Neural crest cell (in vitro differentiated cells): Measurements from ENCODE around the gene RAD23A. TPM values are rescaled to one million over a fixed set of nuclear protein-coding genes. Genes with fewer than 3 reads are reported as not detected.
A peak's percentile ranks its signal among the peaks of the same experiment; 100 is the strongest.

Experiments used
- DNase-seq: peaks from one replicate; pipeline ENCODE4 v3.0.0; 2021; ENCODE audit warnings: low read depth, mixed read lengths, low spot score
- H3K27ac Mint-ChIP-seq: one replicate; pipeline ENCODE4 v1.8.0; 2021; ENCODE audit warnings: mild to moderate bottlenecking, mixed read lengths; ENCODE audit not compliant: unreplicated experiment
- H3K27me3 Mint-ChIP-seq: 2 replicates; pipeline ENCODE4 v1.8.0; 2021; ENCODE audit warnings: low read depth, mild to moderate bottlenecking, mixed read lengths
- H3K36me3 Mint-ChIP-seq: 2 replicates; pipeline ENCODE4 v1.8.0; 2021; ENCODE audit warnings: low read depth, mild to moderate bottlenecking, mixed read lengths
- H3K4me1 Mint-ChIP-seq: 2 replicates; pipeline ENCODE4 v1.8.0; 2021; ENCODE audit warnings: mixed read lengths
- H3K4me3 Mint-ChIP-seq: one replicate; pipeline ENCODE4 v1.8.0; 2021; ENCODE audit warnings: mild to moderate bottlenecking, mixed read lengths
- H3K9me3 Mint-ChIP-seq: 2 replicates; pipeline ENCODE4 v1.8.0; 2021; ENCODE audit warnings: mixed read lengths
- total RNA-seq: library from RNA; stranded (reverse); gene quantifications from 2 replicates; pipeline ENCODE4 v1.2.1, GENCODE V29; 2021
- TF ChIP-seq, protein P1 (sequence below): fragments of 200-600 bp; sonication (generic); conservative IDR thresholded peaks from 2 replicates; pipeline ENCODE4 v1.5.0; 2021; ENCODE audit warnings: antibody characterized with exemption, mild to moderate bottlenecking

RAD23A gene
- total RNA-seq, 1 donor from 2014 or later: 82.8 TPM

DNA sequence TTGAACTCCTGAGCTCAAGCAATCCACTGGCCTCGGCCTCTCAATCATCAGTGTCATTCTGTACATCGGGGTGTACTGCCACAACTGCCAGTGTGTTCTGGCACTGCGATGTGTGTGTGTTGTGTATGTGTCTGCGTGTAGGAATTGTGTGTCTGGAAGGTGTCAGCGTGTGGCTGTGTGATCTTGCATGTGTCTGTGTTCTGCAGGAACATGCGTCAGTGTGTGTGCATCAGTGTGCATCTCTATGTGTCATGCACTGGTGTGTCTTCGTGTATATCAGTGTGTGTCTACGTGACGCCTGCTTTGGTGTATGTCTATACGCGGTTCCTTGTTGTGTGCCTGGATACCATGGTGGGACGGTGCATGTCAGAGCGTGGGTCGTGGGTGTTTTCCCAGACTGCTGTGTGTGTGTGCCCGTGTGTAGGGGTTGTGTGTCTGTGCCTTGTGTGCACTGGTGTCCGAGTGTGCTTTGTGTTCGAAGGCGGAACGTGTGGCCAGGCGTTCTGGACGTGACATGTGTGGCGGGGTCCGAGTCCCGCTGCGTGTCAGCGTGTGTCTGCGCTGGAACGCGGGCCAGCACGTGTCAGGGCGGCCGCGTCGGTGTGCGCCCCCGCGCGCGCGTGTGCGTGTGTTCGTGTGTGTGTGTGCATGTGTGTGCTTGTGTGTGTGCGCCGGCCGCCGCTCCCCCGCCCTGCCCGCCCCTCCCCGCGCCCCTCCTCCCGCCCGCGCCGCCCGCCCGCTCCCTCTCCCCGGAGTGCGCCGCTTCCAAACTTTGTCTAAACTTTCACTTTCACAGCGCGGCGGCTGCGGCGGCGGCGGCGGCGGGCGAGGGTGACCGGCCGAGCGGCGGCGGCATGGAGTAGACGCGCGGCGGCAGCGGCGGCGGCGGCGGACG is 49.3 kb downstream of the RAD23A start, which contains the start of gene NFIX:
Gene NFIX, plus strand, starts transcription at position 775 of the 895 bp plus-strand sequence. CDS start 363 bp downstream, outside the sequence.
- peaks cover 87% of the 10 kb centered on the region for H3K27me3 Mint-ChIP-seq
- H3K27ac Mint-ChIP-seq: peak within 1 kb of the TSS; percentile 4
- H3K4me3 Mint-ChIP-seq: peak within 1 kb of the TSS; percentile 80
- H3K9me3 Mint-ChIP-seq: no peaks in the 10 kb centered on the region
- H3K4me1 Mint-ChIP-seq: peaks cover 8% of the 10 kb centered on the region
- TF ChIP-seq, protein P1, sequence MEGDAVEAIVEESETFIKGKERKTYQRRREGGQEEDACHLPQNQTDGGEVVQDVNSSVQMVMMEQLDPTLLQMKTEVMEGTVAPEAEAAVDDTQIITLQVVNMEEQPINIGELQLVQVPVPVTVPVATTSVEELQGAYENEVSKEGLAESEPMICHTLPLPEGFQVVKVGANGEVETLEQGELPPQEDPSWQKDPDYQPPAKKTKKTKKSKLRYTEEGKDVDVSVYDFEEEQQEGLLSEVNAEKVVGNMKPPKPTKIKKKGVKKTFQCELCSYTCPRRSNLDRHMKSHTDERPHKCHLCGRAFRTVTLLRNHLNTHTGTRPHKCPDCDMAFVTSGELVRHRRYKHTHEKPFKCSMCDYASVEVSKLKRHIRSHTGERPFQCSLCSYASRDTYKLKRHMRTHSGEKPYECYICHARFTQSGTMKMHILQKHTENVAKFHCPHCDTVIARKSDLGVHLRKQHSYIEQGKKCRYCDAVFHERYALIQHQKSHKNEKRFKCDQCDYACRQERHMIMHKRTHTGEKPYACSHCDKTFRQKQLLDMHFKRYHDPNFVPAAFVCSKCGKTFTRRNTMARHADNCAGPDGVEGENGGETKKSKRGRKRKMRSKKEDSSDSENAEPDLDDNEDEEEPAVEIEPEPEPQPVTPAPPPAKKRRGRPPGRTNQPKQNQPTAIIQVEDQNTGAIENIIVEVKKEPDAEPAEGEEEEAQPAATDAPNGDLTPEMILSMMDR: no peak
- DNase-seq: no peak
- H3K36me3 Mint-ChIP-seq: peaks cover 7% of the 10 kb centered on the region

DNA sequence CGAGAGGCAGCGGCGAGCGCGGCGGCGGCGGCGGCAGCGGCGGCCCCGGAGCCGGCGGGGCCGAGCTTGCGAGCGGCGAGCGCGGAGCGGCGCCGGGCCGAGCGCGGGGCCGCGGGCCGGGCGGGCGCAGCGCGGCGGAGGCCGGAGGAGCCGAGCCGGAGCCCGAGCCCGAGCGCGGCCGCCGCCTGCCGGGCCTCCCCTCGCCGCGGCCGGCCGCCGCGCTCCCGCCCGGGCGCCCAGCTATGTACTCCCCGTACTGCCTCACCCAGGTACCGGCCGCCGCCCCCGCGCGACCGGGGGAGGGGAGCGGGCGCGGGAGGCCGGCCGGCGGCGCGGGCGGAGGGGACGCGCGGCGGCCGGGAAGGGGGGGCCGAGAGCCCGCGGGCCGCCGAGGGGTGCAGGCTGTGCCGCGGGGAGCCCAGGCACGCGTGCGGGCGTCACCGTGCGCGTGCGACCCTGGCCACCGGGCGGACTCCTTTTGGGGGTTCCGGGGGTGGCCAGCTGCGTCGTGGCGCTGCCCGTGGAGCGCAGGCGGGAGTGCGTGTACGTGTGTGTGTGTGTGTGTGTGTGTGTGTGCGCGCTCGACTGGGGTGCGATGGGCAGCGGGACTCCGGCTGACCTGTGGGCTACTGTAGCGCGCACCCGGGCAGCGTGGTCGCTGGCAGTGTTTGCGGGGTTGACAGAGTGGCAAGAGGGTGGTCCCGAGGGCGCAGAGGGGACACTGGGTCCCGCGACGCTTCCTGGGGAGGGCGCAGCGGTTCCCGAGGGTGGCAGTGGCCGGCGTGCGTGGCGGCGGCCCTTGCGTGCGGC is 50.1 kb downstream of the RAD23A start:
- TF ChIP-seq, protein P1: no peak
- peaks cover 7% of the 10 kb centered on the region for H3K36me3 Mint-ChIP-seq
- peak overlapping the region; percentile 41 for H3K4me3 Mint-ChIP-seq
- no peak for DNase-seq
- peaks cover 92% of the 10 kb centered on the region for H3K27me3 Mint-ChIP-seq
- H3K27ac Mint-ChIP-seq: no peak overlapping the region
- no peaks in the 10 kb centered on the region for H3K9me3 Mint-ChIP-seq
- H3K4me1 Mint-ChIP-seq: peaks cover 8% of the 10 kb centered on the region

DNA sequence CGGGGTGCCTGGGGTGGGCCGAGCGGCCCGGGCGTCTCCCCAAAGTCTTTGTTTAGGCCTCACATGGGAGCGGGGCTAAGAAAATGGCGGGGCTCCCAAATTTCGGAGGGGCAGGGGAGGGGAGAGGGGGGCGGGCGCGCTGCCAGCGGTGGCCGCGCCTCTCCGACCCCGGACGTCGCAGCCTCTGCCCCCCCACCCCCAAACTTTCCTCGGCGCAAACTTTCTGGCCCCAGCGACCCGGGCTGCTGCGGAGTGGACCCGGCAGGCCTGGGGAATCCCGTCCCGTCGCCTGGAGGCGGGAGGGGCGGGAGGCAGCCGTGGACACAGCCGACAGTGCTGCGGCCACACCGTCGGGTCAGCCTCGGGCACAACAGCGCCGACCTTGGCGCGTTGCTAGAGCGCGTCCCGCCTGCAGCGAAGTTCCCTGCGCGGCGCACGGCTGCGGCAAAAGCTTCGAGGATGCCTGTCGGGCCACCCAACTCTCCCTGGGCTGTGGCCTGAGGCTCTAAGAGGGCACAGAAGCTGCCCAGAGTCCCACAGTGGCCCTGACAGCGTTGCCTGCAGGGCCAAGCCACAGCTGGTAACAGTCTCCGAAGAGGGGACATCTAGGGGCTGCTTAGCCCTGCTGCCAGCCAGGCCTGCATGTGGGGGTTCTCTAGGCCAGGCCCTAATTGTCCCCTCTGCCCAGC is 50.9 kb downstream of the RAD23A start:
- Mint-ChIP-seq H3K27ac (no peak overlapping the region), H3K4me1 (peaks cover 8% of the 10 kb centered on the region), H3K27me3 (peaks cover 92% of the 10 kb centered on the region), H3K4me3 (no peak overlapping the region), H3K9me3 (no peaks in the 10 kb centered on the region), H3K36me3 (peaks cover 4% of the 10 kb centered on the region)
- TF ChIP-seq, protein P1: no peak
- DNase-seq: no peak

DNA sequence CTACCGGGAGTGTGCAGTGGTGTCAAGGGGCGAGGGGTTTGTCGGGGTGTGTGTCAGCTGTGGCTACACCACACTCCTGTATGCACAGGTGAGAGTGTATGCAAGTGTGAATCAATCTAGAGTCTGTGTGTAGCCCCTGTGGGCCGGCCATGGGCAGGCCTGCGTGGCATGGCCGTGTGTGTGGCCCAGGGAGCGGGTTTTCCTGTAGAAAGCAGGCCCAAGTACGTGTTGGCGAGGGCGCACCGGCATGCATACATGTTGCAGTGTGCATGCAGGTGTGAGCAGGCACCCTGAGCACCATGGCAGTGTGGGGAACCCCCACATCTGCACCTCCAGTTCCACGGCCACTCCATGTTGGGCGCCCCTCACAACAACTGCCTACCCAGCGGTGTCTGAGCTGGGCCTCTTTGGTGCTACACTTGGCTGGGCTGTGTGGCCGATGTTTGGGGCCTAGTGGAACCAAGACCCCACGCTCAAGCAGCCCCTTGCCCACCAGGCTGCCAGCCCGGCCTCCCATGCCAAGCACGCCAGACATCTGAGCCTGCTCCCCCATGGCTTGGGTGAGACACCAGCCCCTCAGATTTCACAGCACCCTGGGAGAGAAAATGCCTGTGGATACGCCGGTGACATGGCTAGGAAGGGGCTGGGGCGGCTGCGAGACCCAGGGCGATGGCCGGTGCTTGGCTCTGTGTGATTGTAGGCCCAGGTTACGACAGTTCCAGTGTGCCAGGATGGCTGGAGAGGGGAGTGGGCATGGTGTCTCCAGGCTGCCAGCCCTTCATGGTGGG is 51.7 kb downstream of the RAD23A start:
- peaks cover 84% of the 10 kb centered on the region for H3K27me3 Mint-ChIP-seq
- H3K36me3 Mint-ChIP-seq: peaks cover 4% of the 10 kb centered on the region
- H3K4me1 Mint-ChIP-seq: peaks cover 8% of the 10 kb centered on the region
- H3K9me3 Mint-ChIP-seq: no peaks in the 10 kb centered on the region
- no peak overlapping the region for H3K27ac Mint-ChIP-seq
- TF ChIP-seq, protein P1: no peak
- no peak for DNase-seq
- peak overlapping the region; percentile 59 for H3K4me3 Mint-ChIP-seq
